ENCODE measurements around the gene LONP2.

LONP2 gene

GRCh38 chr16:48244080-48244862 is at the start of gene LONP2:
Gene LONP2 (plus strand): TSS chr16:48244300. CDS start chr16:48244389, 89 bp downstream.
- Mint-ChIP-seq H3K36me3 (ENCODE audit: low read depth) (peaks cover 8% of the 10 kb centered on the region), H3K4me3 (peak within 1 kb of the TSS; percentile 97), H3K27me3 (ENCODE audit: low read depth) (no peaks in the 10 kb centered on the region), H3K4me1 (ENCODE audit: low read depth) (peaks cover 23% of the 10 kb centered on the region), H3K9me3 (peaks cover 15% of the 10 kb centered on the region), H3K27ac (peak within 1 kb of the TSS; percentile 91)

- H3K27me3 Mint-ChIP-seq (ENCODE audit: low read depth) = peaks cover 3% of the 10 kb centered on the region
- H3K36me3 Mint-ChIP-seq (ENCODE audit: low read depth) = no peaks in the 10 kb centered on the region
- no peak overlapping the region for H3K27ac Mint-ChIP-seq
- no peak overlapping the region for H3K4me3 Mint-ChIP-seq
- H3K9me3 Mint-ChIP-seq = no peaks in the 10 kb centered on the region
- peaks cover 1% of the 10 kb centered on the region for H3K4me1 Mint-ChIP-seq (ENCODE audit: low read depth)
These were observed 49.1 kb upstream of the LONP2 start for GRCh38 chr16:48194828-48195556.

GRCh38 chr16:48197294-48197693 is 46.8 kb upstream of the LONP2 start:
- Mint-ChIP-seq H3K27me3 (ENCODE audit: low read depth) (peaks cover 5% of the 10 kb centered on the region), H3K27ac (no peak overlapping the region), H3K9me3 (no peaks in the 10 kb centered on the region), H3K36me3 (ENCODE audit: low read depth) (no peaks in the 10 kb centered on the region), H3K4me1 (ENCODE audit: low read depth) (no peaks in the 10 kb centered on the region), H3K4me3 (no peak overlapping the region)

GRCh38 chr16:48201515-48202201 is 42.4 kb upstream of the LONP2 start:
- Mint-ChIP-seq H3K4me1 (ENCODE audit: low read depth) (no peaks in the 10 kb centered on the region), H3K27ac (no peak overlapping the region), H3K36me3 (ENCODE audit: low read depth) (no peaks in the 10 kb centered on the region), H3K27me3 (ENCODE audit: low read depth) (peaks cover 5% of the 10 kb centered on the region), H3K4me3 (no peak overlapping the region), H3K9me3 (no peaks in the 10 kb centered on the region)

- no peaks in the 10 kb centered on the region for H3K36me3 Mint-ChIP-seq (ENCODE audit: low read depth)
- H3K9me3 Mint-ChIP-seq = no peaks in the 10 kb centered on the region
- H3K27me3 Mint-ChIP-seq (ENCODE audit: low read depth) = peaks cover 5% of the 10 kb centered on the region
- no peaks in the 10 kb centered on the region for H3K4me1 Mint-ChIP-seq (ENCODE audit: low read depth)
- H3K4me3 Mint-ChIP-seq = no peak overlapping the region
- H3K27ac Mint-ChIP-seq = no peak overlapping the region
These were observed 39.9 kb upstream of the LONP2 start for GRCh38 chr16:48203974-48204824.

GRCh38 chr16:48204825-48205151 is 39.3 kb upstream of the LONP2 start:
- Mint-ChIP-seq H3K4me1 (ENCODE audit: low read depth) (no peaks in the 10 kb centered on the region), H3K36me3 (ENCODE audit: low read depth) (no peaks in the 10 kb centered on the region), H3K4me3 (no peak overlapping the region), H3K27me3 (ENCODE audit: low read depth) (peaks cover 5% of the 10 kb centered on the region), H3K27ac (no peak overlapping the region), H3K9me3 (no peaks in the 10 kb centered on the region)

- no peaks in the 10 kb centered on the region for H3K4me1 Mint-ChIP-seq (ENCODE audit: low read depth)
- no peaks in the 10 kb centered on the region for H3K9me3 Mint-ChIP-seq
- H3K27me3 Mint-ChIP-seq (ENCODE audit: low read depth) = peaks cover 2% of the 10 kb centered on the region
- H3K27ac Mint-ChIP-seq = no peak overlapping the region
- H3K4me3 Mint-ChIP-seq = no peak overlapping the region
- H3K36me3 Mint-ChIP-seq (ENCODE audit: low read depth) = no peaks in the 10 kb centered on the region
These were observed 37.4 kb upstream of the LONP2 start for GRCh38 chr16:48206594-48207242.

- no peaks in the 10 kb centered on the region for H3K36me3 Mint-ChIP-seq (ENCODE audit: low read depth)
- H3K4me1 Mint-ChIP-seq (ENCODE audit: low read depth) = no peaks in the 10 kb centered on the region
- peaks cover 3% of the 10 kb centered on the region for H3K27me3 Mint-ChIP-seq (ENCODE audit: low read depth)
- no peak overlapping the region for H3K27ac Mint-ChIP-seq
- H3K4me3 Mint-ChIP-seq = no peak overlapping the region
- no peaks in the 10 kb centered on the region for H3K9me3 Mint-ChIP-seq
These were observed 33.4 kb upstream of the LONP2 start for GRCh38 chr16:48210747-48211146.

- H3K36me3 Mint-ChIP-seq (ENCODE audit: low read depth) = no peaks in the 10 kb centered on the region
- no peaks in the 10 kb centered on the region for H3K4me1 Mint-ChIP-seq (ENCODE audit: low read depth)
- H3K9me3 Mint-ChIP-seq = no peaks in the 10 kb centered on the region
- H3K4me3 Mint-ChIP-seq = no peak overlapping the region
- no peak overlapping the region for H3K27ac Mint-ChIP-seq
- peaks cover 3% of the 10 kb centered on the region for H3K27me3 Mint-ChIP-seq (ENCODE audit: low read depth)
These were observed 32.1 kb upstream of the LONP2 start for GRCh38 chr16:48212033-48212432.

GRCh38 chr16:48215738-48216137 is 28.4 kb upstream of the LONP2 start:
- no peaks in the 10 kb centered on the region for H3K36me3 Mint-ChIP-seq (ENCODE audit: low read depth)
- no peaks in the 10 kb centered on the region for H3K9me3 Mint-ChIP-seq
- H3K27me3 Mint-ChIP-seq (ENCODE audit: low read depth) = peaks cover 3% of the 10 kb centered on the region
- H3K27ac Mint-ChIP-seq = no peak overlapping the region
- no peak overlapping the region for H3K4me3 Mint-ChIP-seq
- no peaks in the 10 kb centered on the region for H3K4me1 Mint-ChIP-seq (ENCODE audit: low read depth)

- no peak overlapping the region for H3K27ac Mint-ChIP-seq
- no peaks in the 10 kb centered on the region for H3K9me3 Mint-ChIP-seq
- peaks cover 3% of the 10 kb centered on the region for H3K27me3 Mint-ChIP-seq (ENCODE audit: low read depth)
- no peaks in the 10 kb centered on the region for H3K36me3 Mint-ChIP-seq (ENCODE audit: low read depth)
- no peaks in the 10 kb centered on the region for H3K4me1 Mint-ChIP-seq (ENCODE audit: low read depth)
- no peak overlapping the region for H3K4me3 Mint-ChIP-seq
These were observed 26.4 kb upstream of the LONP2 start for GRCh38 chr16:48217708-48218107.

GRCh38 chr16:48218473-48218872 is 25.6 kb upstream of the LONP2 start:
- Mint-ChIP-seq H3K36me3 (ENCODE audit: low read depth) (no peaks in the 10 kb centered on the region), H3K27me3 (ENCODE audit: low read depth) (peaks cover 4% of the 10 kb centered on the region), H3K4me3 (no peak overlapping the region), H3K4me1 (ENCODE audit: low read depth) (no peaks in the 10 kb centered on the region), H3K27ac (no peak overlapping the region), H3K9me3 (no peaks in the 10 kb centered on the region)

- no peak overlapping the region for H3K4me3 Mint-ChIP-seq
- peaks cover 3% of the 10 kb centered on the region for H3K27me3 Mint-ChIP-seq (ENCODE audit: low read depth)
- H3K4me1 Mint-ChIP-seq (ENCODE audit: low read depth) = no peaks in the 10 kb centered on the region
- no peaks in the 10 kb centered on the region for H3K36me3 Mint-ChIP-seq (ENCODE audit: low read depth)
- no peaks in the 10 kb centered on the region for H3K9me3 Mint-ChIP-seq
- H3K27ac Mint-ChIP-seq = no peak overlapping the region
These were observed 23.2 kb upstream of the LONP2 start for GRCh38 chr16:48220891-48221290.

- H3K27me3 Mint-ChIP-seq (ENCODE audit: low read depth) = peaks cover 3% of the 10 kb centered on the region
- no peak overlapping the region for H3K27ac Mint-ChIP-seq
- H3K9me3 Mint-ChIP-seq = no peaks in the 10 kb centered on the region
- no peak overlapping the region for H3K4me3 Mint-ChIP-seq
- no peaks in the 10 kb centered on the region for H3K36me3 Mint-ChIP-seq (ENCODE audit: low read depth)
- no peaks in the 10 kb centered on the region for H3K4me1 Mint-ChIP-seq (ENCODE audit: low read depth)
These were observed 20.6 kb upstream of the LONP2 start for GRCh38 chr16:48223490-48223889.

Data from T-helper 1 cell treated with Interleukin-12 subunit alpha and Interleukin-12 subunit beta and Interleukin-4 antibody, amounts not matched to agents 30 μg/mL and 1 μg/mL, for 36 hours (primary cell).